Measurements from ENCODE around the gene ZNF829. TPM values are rescaled to one million over a fixed set of nuclear protein-coding genes. Genes with fewer than 3 reads are reported as not detected.

ZNF829 gene
- total RNA-seq = 3.4 and 3.5 TPM in 2 replicates

- Mint-ChIP-seq H3K9me3 (peaks cover 63% of the 10 kb centered on the region), H3K4me3 (ENCODE audit: low read depth) (peak within 1 kb of the TSS; percentile 90), H3K27me3 (ENCODE audit: low read depth) (no peaks in the 10 kb centered on the region), H3K27ac (peak within 1 kb of the TSS; percentile 93), H3K4me1 (ENCODE audit: low read depth) (peaks cover 20% of the 10 kb centered on the region), H3K36me3 (ENCODE audit: low read depth) (peaks cover 77% of the 10 kb centered on the region)
- intact Hi-C loops (cut with micrococcal nuclease) = loop anchor here (1.0 to 10.0 kb wide), 8 partner anchors 66 to 702 kb away; partner anchors contain the start of genes ZNF345, ZNF420, ZNF565 and ZNF569
- DNase-seq (ENCODE audit: low spot score) = peak; percentile 92
These were observed at the start of gene ZNF829, which contains the start of gene ZNF568 for GRCh38 chr19:36915992-36916830. ZNF829 (minus strand) TSS chr19:36916291; CDS start chr19:36915167, 1,124 bp downstream. ZNF568 (plus strand) TSS chr19:36916332; CDS start chr19:36922771, 6,439 bp downstream.

DNA sequence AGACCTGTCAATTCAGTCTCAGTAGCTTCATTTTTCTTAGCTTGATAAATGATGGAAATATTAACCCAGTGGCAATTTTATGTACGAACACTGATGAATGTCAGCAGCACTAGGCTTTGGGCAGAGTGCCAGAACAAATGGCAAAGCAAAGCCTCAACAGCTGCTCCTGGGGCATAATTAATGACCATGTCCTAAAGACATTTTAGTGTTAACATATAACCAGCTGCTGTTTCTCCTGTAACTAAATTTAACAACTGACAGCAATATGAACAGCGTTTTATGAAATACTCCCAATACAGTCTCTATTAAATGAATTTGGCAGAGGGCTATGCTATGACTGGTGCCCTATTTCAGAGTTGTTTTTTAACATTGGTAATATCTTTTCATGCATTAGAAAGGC is 47.2 kb upstream of the ZNF829 start:
- intact Hi-C loops (cut with micrococcal nuclease) = no loop called here
- Mint-ChIP-seq H3K36me3 (ENCODE audit: low read depth) (no peaks in the 10 kb centered on the region), H3K4me3 (ENCODE audit: low read depth) (no peak overlapping the region), H3K9me3 (peaks cover 54% of the 10 kb centered on the region), H3K27ac (no peak overlapping the region), H3K4me1 (ENCODE audit: low read depth) (no peaks in the 10 kb centered on the region), H3K27me3 (ENCODE audit: low read depth) (no peaks in the 10 kb centered on the region)
- no peak for DNase-seq (ENCODE audit: low spot score)

GRCh38 chr19:36962346-36962745 is 46.3 kb upstream of the ZNF829 start:
- Mint-ChIP-seq H3K4me1 (ENCODE audit: low read depth) (no peaks in the 10 kb centered on the region), H3K36me3 (ENCODE audit: low read depth) (no peaks in the 10 kb centered on the region), H3K4me3 (ENCODE audit: low read depth) (no peak overlapping the region), H3K27me3 (ENCODE audit: low read depth) (no peaks in the 10 kb centered on the region), H3K27ac (no peak overlapping the region), H3K9me3 (peaks cover 63% of the 10 kb centered on the region)
- no peak for DNase-seq (ENCODE audit: low spot score)
- intact Hi-C loops (cut with micrococcal nuclease) = no loop called here

GRCh38 chr19:36950335-36951119 is 34.4 kb upstream of the ZNF829 start:
- Mint-ChIP-seq H3K4me1 (ENCODE audit: low read depth) (no peaks in the 10 kb centered on the region), H3K36me3 (ENCODE audit: low read depth) (peaks cover 36% of the 10 kb centered on the region), H3K27me3 (ENCODE audit: low read depth) (no peaks in the 10 kb centered on the region), H3K27ac (no peak overlapping the region), H3K4me3 (ENCODE audit: low read depth) (no peak overlapping the region), H3K9me3 (peaks cover 57% of the 10 kb centered on the region)
- DNase-seq (ENCODE audit: low spot score) = no peak
- intact Hi-C loops (cut with micrococcal nuclease) = no loop called here

- Mint-ChIP-seq H3K27ac (no peak overlapping the region), H3K27me3 (ENCODE audit: low read depth) (no peaks in the 10 kb centered on the region), H3K4me3 (ENCODE audit: low read depth) (no peak overlapping the region), H3K9me3 (peaks cover 64% of the 10 kb centered on the region), H3K4me1 (ENCODE audit: low read depth) (no peaks in the 10 kb centered on the region), H3K36me3 (ENCODE audit: low read depth) (peaks cover 68% of the 10 kb centered on the region)
- intact Hi-C loops (cut with micrococcal nuclease) = no loop called here
- DNase-seq (ENCODE audit: low spot score) = no peak
These were observed 23.1 kb upstream of the ZNF829 start for GRCh38 chr19:36939153-36939552.

DNA sequence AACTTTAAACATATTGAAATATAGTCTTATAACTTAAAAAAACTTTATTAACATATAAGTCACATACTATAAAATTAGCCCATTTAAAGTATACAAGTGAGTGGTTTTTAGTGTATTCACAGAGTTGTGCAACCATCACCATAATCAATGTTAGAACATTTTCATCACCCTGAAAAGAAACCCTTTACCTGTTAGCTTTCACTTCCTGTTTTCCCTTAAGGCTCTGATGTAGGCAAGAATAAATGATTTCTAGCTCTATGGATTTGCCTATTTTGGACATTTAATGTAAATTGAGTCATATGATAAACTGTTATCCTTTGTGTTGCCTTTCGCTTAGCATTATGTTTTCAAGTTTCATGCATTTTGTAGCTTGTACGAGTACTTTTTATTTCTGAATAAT is 15.6 kb upstream of the ZNF829 start:
- peaks cover 37% of the 10 kb centered on the region for H3K36me3 Mint-ChIP-seq (ENCODE audit: low read depth)
- DNase-seq (ENCODE audit: low spot score) = no peak
- no peak overlapping the region for H3K4me3 Mint-ChIP-seq (ENCODE audit: low read depth)
- H3K4me1 Mint-ChIP-seq (ENCODE audit: low read depth) = no peaks in the 10 kb centered on the region
- H3K27ac Mint-ChIP-seq = no peak overlapping the region
- peaks cover 56% of the 10 kb centered on the region for H3K9me3 Mint-ChIP-seq
- intact Hi-C loops (cut with micrococcal nuclease) = no loop called here
- H3K27me3 Mint-ChIP-seq (ENCODE audit: low read depth) = no peaks in the 10 kb centered on the region

DNA sequence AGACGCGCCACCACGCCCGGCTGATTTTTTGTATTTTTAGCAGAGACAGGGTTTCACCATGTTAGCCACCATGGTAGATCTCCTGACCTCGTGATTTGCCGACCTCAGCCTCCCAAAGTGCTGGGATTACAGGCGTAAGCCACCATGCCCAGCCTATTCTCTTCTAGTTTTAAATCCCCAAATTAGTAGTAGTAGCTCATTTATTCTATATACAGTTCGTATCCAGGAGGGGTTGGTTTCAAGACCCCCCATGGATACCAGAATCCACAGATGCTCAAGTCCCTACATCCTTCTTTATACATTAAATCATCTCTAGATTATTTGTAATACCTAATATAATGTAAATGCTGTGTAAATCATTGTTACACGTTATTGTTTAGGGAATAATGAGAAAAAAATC is 2.0 kb upstream of the ZNF829 start:
- Mint-ChIP-seq H3K36me3 (ENCODE audit: low read depth) (peaks cover 77% of the 10 kb centered on the region), H3K4me1 (ENCODE audit: low read depth) (peaks cover 20% of the 10 kb centered on the region), H3K27ac (no peak overlapping the region), H3K27me3 (ENCODE audit: low read depth) (no peaks in the 10 kb centered on the region), H3K9me3 (peaks cover 65% of the 10 kb centered on the region), H3K4me3 (ENCODE audit: low read depth) (peak overlapping the region; percentile 20)
- no peak for DNase-seq (ENCODE audit: low spot score)
- intact Hi-C loops (cut with micrococcal nuclease) = loop anchor here (5.0 to 10.0 kb wide), 4 partner anchors 146 to 549 kb away; partner anchors contain the start of genes ZNF420, ZNF569, ZNF570 and ZNF585A

DNA sequence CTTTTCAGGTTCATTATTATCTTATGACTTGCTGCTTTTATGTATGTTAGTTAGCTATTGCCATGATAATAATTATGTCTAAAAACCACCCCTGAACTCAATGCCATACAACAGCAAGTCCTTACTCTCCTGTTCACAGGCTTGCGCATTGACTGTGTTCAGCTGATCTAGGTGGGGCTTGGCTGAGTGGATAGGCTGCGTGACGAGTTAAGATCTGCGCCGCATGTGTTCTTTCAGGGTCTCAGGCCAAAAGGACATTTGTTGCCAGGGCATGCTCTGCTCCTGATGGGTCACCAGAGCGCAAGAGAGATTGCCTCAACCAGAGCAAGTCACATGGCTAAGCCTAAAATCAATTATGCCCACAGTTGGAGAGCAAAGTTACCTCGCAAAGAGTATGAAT is 900 bp upstream of the ZNF829 start:
- no peak for DNase-seq (ENCODE audit: low spot score)
- Mint-ChIP-seq H3K27ac (peak overlapping the region; percentile 93), H3K36me3 (ENCODE audit: low read depth) (peaks cover 75% of the 10 kb centered on the region), H3K27me3 (ENCODE audit: low read depth) (no peaks in the 10 kb centered on the region), H3K9me3 (peaks cover 62% of the 10 kb centered on the region), H3K4me3 (ENCODE audit: low read depth) (peak overlapping the region; percentile 90), H3K4me1 (ENCODE audit: low read depth) (peaks cover 20% of the 10 kb centered on the region)
- intact Hi-C loops (cut with micrococcal nuclease) = loop anchor here (1.0 to 10.0 kb wide), 8 partner anchors 67 to 703 kb away; partner anchors contain the start of genes ZNF345, ZNF420, ZNF565 and ZNF569

GRCh38 chr19:36898422-36898821 is 17.7 kb downstream of the ZNF829 start:
- H3K27me3 Mint-ChIP-seq (ENCODE audit: low read depth) = no peaks in the 10 kb centered on the region

GRCh38 chr19:36894849-36895383 is 21.2 kb downstream of the ZNF829 start:
- no peaks in the 10 kb centered on the region for H3K27me3 Mint-ChIP-seq (ENCODE audit: low read depth)
- H3K36me3 Mint-ChIP-seq (ENCODE audit: low read depth) = peaks cover 86% of the 10 kb centered on the region
- H3K27ac Mint-ChIP-seq = no peak overlapping the region
- no peak overlapping the region for H3K4me3 Mint-ChIP-seq (ENCODE audit: low read depth)
- intact Hi-C loops (cut with micrococcal nuclease) = no loop called here
- no peaks in the 10 kb centered on the region for H3K4me1 Mint-ChIP-seq (ENCODE audit: low read depth)
- H3K9me3 Mint-ChIP-seq = peaks cover 81% of the 10 kb centered on the region
- no peak for DNase-seq (ENCODE audit: low spot score)

More at GRCh38 chr19:36898422-36898821, 17.7 kb downstream of the ZNF829 start:
- intact Hi-C loops (cut with micrococcal nuclease) = no loop called here
- H3K27ac Mint-ChIP-seq = no peak overlapping the region
- H3K36me3 Mint-ChIP-seq (ENCODE audit: low read depth) = peaks cover 87% of the 10 kb centered on the region
- no peak for DNase-seq (ENCODE audit: low spot score)
- no peaks in the 10 kb centered on the region for H3K4me1 Mint-ChIP-seq (ENCODE audit: low read depth)
- H3K4me3 Mint-ChIP-seq (ENCODE audit: low read depth) = no peak overlapping the region
- peaks cover 77% of the 10 kb centered on the region for H3K9me3 Mint-ChIP-seq

- H3K27ac Mint-ChIP-seq = no peak overlapping the region
- H3K9me3 Mint-ChIP-seq = peaks cover 76% of the 10 kb centered on the region
- H3K27me3 Mint-ChIP-seq (ENCODE audit: low read depth) = no peaks in the 10 kb centered on the region
These were observed 24.2 kb downstream of the ZNF829 start for GRCh38 chr19:36891768-36892357.

More at GRCh38 chr19:36891768-36892357, 24.2 kb downstream of the ZNF829 start:
- Mint-ChIP-seq H3K36me3 (ENCODE audit: low read depth) (peaks cover 71% of the 10 kb centered on the region), H3K4me1 (ENCODE audit: low read depth) (no peaks in the 10 kb centered on the region), H3K4me3 (ENCODE audit: low read depth) (no peak overlapping the region)
- DNase-seq (ENCODE audit: low spot score) = no peak
- intact Hi-C loops (cut with micrococcal nuclease) = no loop called here

Data from activated T-helper 2 cell treated with anti-CD3 and anti-CD28 coated beads, Interferon-gamma antibody, Interleukin-2, Interleukin-4, amounts not matched to agents 10 μg/mL and 5 μg/mL and 100 μg/mL, durations not matched to agents 14 hours and 24 hours and 36 hours (primary cell).